Adipocyte (in vitro differentiated cells): Measurements from ENCODE around the gene GPN1.
A peak's percentile ranks its signal among the peaks of the same experiment; 100 is the strongest.

Experiments
- DNase-seq: peaks from one replicate; pipeline ENCODE4 v3.0.0-alpha.2; 2015; ENCODE audit warnings: low read depth
- H3K27me3 ChIP-seq: replicated peaks from 2 replicates; pipeline ENCODE4 v1.7.0; 2013; ENCODE audit warnings: mild to moderate bottlenecking, low read length, moderate library complexity; ENCODE audit not compliant: control insufficient read depth, insufficient read depth
- H3K36me3 ChIP-seq: 2 replicates; pipeline ENCODE4 v1.7.0; 2013; ENCODE audit warnings: low read length, mild to moderate bottlenecking, moderate library complexity; ENCODE audit not compliant: control insufficient read depth, insufficient read depth, severe bottlenecking
- H3K4me1 ChIP-seq: 2 replicates; pipeline ENCODE4 v1.7.0; 2013; ENCODE audit warnings: mild to moderate bottlenecking, low read length, moderate library complexity; ENCODE audit not compliant: control insufficient read depth, insufficient read depth
- H3K4me3 ChIP-seq: 2 replicates; pipeline ENCODE4 v1.7.0; 2013; ENCODE audit warnings: mild to moderate bottlenecking, low read length, moderate library complexity
- H3K9ac ChIP-seq: 2 replicates; pipeline ENCODE4 v1.7.0; 2013; ENCODE audit warnings: mild to moderate bottlenecking, low read length, moderate library complexity
- H3K9me3 ChIP-seq: 2 replicates; pipeline ENCODE4 v1.7.0; 2013; ENCODE audit warnings: mild to moderate bottlenecking, low read length, moderate library complexity; ENCODE audit not compliant: control insufficient read depth

Gene GPN1

GRCh38 chr2:27628767-27629709, at the start of gene GPN1, which contains the start of gene CCDC121:
GPN1 (plus strand) TSS chr2:27629050; CDS start chr2:27629059, 9 bp downstream.
CCDC121 (minus strand) TSS chr2:27629012; CDS start chr2:27627799, 1,213 bp downstream.
- no peaks in the 10 kb centered on the region for H3K9me3 ChIP-seq
- H3K4me3 ChIP-seq: peak within 1 kb of the TSS; percentile 100
- no peaks in the 10 kb centered on the region for H3K27me3 ChIP-seq
- peak within 1 kb of the TSS; percentile 98 for H3K9ac ChIP-seq
- H3K36me3 ChIP-seq: peaks cover 45% of the 10 kb centered on the region
- peaks cover 10% of the 10 kb centered on the region for H3K4me1 ChIP-seq
- DNase-seq: peak; percentile 95

- Histone ChIP-seq H3K36me3 (no peaks in the 10 kb centered on the region), H3K27me3 (no peaks in the 10 kb centered on the region), H3K9ac (no peak overlapping the region), H3K9me3 (peaks cover 38% of the 10 kb centered on the region), H3K4me3 (no peak overlapping the region), H3K4me1 (peaks cover 18% of the 10 kb centered on the region)
- DNase-seq: no peak
These were observed 47.3 kb upstream of the GPN1 start for GRCh38 chr2:27581417-27582128.

GRCh38 chr2:27582129-27582694, 46.6 kb upstream of the GPN1 start:
- Histone ChIP-seq H3K27me3 (no peaks in the 10 kb centered on the region), H3K4me1 (peaks cover 18% of the 10 kb centered on the region), H3K9ac (peak overlapping the region; percentile 84), H3K36me3 (no peaks in the 10 kb centered on the region), H3K4me3 (peak overlapping the region; percentile 88), H3K9me3 (peaks cover 33% of the 10 kb centered on the region)
- DNase-seq: no peak

DNA sequence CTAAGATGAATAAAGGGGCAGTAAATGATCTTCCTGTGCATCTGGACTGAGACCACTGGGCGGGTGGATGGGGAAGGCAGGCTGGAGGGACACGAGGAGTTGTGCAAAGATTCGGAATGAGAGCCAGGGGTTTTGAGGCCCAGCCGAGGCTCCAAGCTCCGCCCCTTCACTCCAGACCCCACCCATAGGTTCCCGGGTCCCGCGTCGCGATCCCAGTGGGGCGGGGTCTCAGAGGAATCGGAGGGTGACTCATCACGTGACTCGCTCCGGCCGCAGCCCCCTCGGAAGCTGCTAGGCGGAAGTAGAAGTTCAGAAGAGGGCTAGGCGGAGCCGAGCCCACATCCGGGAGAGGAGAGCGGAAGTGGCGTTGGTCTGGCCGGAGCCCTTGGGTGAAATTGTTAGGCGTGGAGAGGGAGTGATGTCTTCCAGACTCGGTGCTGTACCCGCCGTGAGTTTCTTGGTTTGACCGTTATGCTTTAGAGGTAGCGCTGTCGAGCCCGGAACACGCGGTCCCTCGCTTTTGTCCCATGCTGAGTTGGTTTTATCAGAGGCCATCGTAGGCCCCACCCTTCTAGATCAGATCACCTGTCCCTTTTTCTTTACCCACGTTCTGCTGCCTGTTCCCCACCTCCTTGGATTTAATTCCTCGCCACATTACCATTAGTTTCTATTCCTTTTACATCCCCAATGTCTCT, 46.0 kb upstream of the GPN1 start, which contains the start of gene ZNF512:
Gene ZNF512, plus strand, starts transcription at position 348 of the 695 bp plus-strand sequence. Its CDS starts 71 bp downstream, at position 419.
- DNase-seq: peak; percentile 98
- H3K27me3 ChIP-seq: no peaks in the 10 kb centered on the region
- H3K4me1 ChIP-seq: peaks cover 18% of the 10 kb centered on the region
- peak within 1 kb of the TSS; percentile 88 for H3K4me3 ChIP-seq
- H3K9me3 ChIP-seq: peaks cover 27% of the 10 kb centered on the region
- peak within 1 kb of the TSS; percentile 84 for H3K9ac ChIP-seq
- H3K36me3 ChIP-seq: no peaks in the 10 kb centered on the region

DNA sequence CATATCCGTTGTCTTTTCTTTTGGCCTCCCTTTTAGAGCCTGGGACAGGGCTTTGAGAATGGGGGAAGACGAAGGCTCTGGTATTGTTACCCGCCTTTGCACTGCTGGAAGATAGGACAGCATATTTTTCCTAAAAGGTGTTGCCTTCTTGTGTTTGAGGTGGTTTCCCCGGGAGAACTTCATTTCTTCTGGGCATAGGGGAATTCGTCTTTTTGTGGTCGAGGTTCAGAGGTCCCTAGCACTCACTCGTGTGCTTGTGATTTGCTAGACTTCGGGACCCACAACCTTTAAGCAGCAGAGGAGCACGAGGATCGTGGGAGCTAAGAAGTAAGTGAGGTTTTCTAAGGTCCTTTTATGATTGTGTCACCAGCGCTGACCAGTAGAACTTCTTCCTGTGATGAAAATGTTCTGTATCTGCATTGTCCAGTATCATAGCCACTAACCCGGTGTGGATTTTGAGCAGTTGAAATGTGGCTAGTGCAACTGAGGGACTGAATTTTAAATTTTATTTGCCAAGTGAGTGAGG, 45.4 kb upstream of the GPN1 start:
- Histone ChIP-seq H3K4me1 (peaks cover 18% of the 10 kb centered on the region), H3K9me3 (peaks cover 20% of the 10 kb centered on the region), H3K27me3 (no peaks in the 10 kb centered on the region), H3K9ac (peak overlapping the region; percentile 84), H3K4me3 (peak overlapping the region; percentile 88), H3K36me3 (no peaks in the 10 kb centered on the region)
- peak; percentile 45 for DNase-seq

DNA sequence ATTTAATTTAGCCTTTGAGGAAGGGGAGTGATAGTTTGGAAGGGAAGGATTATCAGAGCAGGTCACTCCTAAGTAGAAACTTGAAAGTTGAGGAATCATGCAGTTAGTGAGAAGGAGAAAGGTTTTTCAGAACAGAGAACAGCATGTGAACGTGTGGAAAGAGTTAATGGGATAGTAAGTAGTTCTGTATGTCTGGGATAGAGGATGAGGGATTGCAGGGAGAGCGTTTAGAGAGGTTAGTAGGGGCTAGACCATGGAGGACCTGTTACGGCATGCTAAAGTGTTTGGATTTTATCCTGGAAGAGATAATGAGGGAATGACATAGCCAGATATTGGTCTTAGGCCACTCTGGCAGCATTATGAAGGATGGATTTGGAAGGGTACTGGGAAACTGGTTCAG, 44.3 kb upstream of the GPN1 start:
- H3K27me3 ChIP-seq: no peaks in the 10 kb centered on the region
- peaks cover 18% of the 10 kb centered on the region for H3K4me1 ChIP-seq
- no peak overlapping the region for H3K9ac ChIP-seq
- peaks cover 18% of the 10 kb centered on the region for H3K9me3 ChIP-seq
- no peaks in the 10 kb centered on the region for H3K36me3 ChIP-seq
- H3K4me3 ChIP-seq: peak overlapping the region; percentile 88
- no peak for DNase-seq

GRCh38 chr2:27587025-27587424, 41.8 kb upstream of the GPN1 start:
- Histone ChIP-seq H3K4me3 (no peak overlapping the region), H3K36me3 (no peaks in the 10 kb centered on the region), H3K9me3 (peaks cover 21% of the 10 kb centered on the region), H3K27me3 (no peaks in the 10 kb centered on the region), H3K4me1 (peaks cover 18% of the 10 kb centered on the region), H3K9ac (no peak overlapping the region)
- no peak for DNase-seq

- peaks cover 21% of the 10 kb centered on the region for H3K9me3 ChIP-seq
- no peak overlapping the region for H3K4me3 ChIP-seq
- no peaks in the 10 kb centered on the region for H3K36me3 ChIP-seq
- H3K27me3 ChIP-seq: no peaks in the 10 kb centered on the region
- no peak for DNase-seq
- H3K9ac ChIP-seq: no peak overlapping the region
- H3K4me1 ChIP-seq: peaks cover 14% of the 10 kb centered on the region
These were observed 40.5 kb upstream of the GPN1 start for GRCh38 chr2:27588308-27588707.

- Histone ChIP-seq H3K4me3 (no peak overlapping the region), H3K27me3 (no peaks in the 10 kb centered on the region), H3K36me3 (no peaks in the 10 kb centered on the region), H3K4me1 (peaks cover 2% of the 10 kb centered on the region), H3K9ac (no peak overlapping the region), H3K9me3 (peaks cover 21% of the 10 kb centered on the region)
- DNase-seq: peak; percentile 49
These were observed 37.1 kb upstream of the GPN1 start for GRCh38 chr2:27591745-27592144.

- H3K36me3 ChIP-seq: no peaks in the 10 kb centered on the region
- H3K27me3 ChIP-seq: no peaks in the 10 kb centered on the region
- H3K9me3 ChIP-seq: peaks cover 21% of the 10 kb centered on the region
- no peak overlapping the region for H3K9ac ChIP-seq
- no peak overlapping the region for H3K4me3 ChIP-seq
- peaks cover 4% of the 10 kb centered on the region for H3K4me1 ChIP-seq
- no peak for DNase-seq
These were observed 35.6 kb upstream of the GPN1 start for GRCh38 chr2:27593240-27593639.
